ENCODE measurements around the gene SLC17A7.

DNA sequence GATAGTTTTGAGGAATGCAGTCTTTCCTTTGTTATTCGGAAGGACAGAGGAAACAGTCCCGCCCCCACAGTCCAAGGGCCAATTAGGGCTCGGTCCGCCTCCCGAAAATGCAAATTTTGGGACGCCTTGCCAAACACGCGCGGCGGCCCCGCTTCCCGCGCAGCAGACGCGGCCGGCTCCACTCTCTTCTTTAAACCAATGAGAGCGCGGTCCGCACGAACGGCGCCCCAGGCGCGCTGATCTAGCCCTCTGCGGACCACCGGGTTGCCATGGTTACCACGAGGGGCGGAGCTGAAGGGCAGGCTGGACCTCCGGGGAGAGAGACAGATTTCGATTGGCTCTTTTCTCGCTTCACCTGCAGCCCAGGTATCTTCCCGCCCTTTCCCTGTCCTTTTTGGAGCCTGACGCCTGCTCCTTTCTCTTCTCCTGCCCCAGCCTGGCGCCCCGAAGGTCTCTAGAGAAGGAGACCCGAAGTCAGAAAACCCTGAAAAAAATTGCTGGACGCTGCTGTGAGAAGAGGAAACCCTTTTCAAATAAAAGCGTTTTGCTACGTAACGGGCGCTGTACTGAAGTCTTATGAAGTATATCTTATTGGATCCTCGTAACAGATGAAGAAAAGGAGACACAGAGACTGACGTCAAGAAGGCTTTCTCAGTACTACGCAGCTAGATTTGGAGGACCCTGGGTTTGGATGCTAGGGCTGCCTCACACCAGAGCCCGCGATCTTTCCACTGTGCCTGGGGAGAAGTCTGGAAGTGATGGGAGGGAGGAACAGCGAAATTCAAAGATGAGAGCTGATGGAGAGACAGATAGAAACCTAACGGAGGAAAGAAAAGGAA is 20.1 kb downstream of the SLC17A7 start:
- TF ChIP-seq POLR2A (IDR thresholded peaks at IDR 0.05; ENCODE audit: low read depth, low read length) (no peak), CTCF (conservative IDR thresholded peaks at IDR 0.05; ENCODE audit: low read depth, low read length) (no peak), CHD1 (IDR thresholded peaks at IDR 0.05; ENCODE audit: low read depth, low read length) (no peak), SMC3 (IDR thresholded peaks at IDR 0.05; ENCODE audit: low read depth, low read length) (no peak), RFX5 (IDR thresholded peaks at IDR 0.05; ENCODE audit: low read depth, low read length) (no peak), MXI1 (IDR thresholded peaks at IDR 0.05; ENCODE audit: borderline replicate concordance, low read depth, low read length) (no peak)
- TF ChIP-seq, protein P1, sequence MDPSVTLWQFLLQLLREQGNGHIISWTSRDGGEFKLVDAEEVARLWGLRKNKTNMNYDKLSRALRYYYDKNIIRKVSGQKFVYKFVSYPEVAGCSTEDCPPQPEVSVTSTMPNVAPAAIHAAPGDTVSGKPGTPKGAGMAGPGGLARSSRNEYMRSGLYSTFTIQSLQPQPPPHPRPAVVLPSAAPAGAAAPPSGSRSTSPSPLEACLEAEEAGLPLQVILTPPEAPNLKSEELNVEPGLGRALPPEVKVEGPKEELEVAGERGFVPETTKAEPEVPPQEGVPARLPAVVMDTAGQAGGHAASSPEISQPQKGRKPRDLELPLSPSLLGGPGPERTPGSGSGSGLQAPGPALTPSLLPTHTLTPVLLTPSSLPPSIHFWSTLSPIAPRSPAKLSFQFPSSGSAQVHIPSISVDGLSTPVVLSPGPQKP (IDR thresholded peaks at IDR 0.05; ENCODE audit: borderline replicate concordance, low read depth, low read length) = no peak

All from IMR-90 (cell line).